ENCODE results near the gene JPH2.

GRCh38 chr20:44173116-44173515 lies 13.9 kb downstream of the JPH2 start:
- TF ChIP-seq, protein P1, sequence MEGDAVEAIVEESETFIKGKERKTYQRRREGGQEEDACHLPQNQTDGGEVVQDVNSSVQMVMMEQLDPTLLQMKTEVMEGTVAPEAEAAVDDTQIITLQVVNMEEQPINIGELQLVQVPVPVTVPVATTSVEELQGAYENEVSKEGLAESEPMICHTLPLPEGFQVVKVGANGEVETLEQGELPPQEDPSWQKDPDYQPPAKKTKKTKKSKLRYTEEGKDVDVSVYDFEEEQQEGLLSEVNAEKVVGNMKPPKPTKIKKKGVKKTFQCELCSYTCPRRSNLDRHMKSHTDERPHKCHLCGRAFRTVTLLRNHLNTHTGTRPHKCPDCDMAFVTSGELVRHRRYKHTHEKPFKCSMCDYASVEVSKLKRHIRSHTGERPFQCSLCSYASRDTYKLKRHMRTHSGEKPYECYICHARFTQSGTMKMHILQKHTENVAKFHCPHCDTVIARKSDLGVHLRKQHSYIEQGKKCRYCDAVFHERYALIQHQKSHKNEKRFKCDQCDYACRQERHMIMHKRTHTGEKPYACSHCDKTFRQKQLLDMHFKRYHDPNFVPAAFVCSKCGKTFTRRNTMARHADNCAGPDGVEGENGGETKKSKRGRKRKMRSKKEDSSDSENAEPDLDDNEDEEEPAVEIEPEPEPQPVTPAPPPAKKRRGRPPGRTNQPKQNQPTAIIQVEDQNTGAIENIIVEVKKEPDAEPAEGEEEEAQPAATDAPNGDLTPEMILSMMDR (IDR thresholded peaks at IDR 0.05; ENCODE audit: insufficient read depth, low read length, poor library complexity, severe bottlenecking) = no peak
- no peak for TF ChIP-seq EZH2phosphoT487 (conservative IDR thresholded peaks at IDR 0.05; ENCODE audit: low read length)

All from SU-DHL-6 (cell line).